ENCODE data around the gene CACNA1F.

DNA sequence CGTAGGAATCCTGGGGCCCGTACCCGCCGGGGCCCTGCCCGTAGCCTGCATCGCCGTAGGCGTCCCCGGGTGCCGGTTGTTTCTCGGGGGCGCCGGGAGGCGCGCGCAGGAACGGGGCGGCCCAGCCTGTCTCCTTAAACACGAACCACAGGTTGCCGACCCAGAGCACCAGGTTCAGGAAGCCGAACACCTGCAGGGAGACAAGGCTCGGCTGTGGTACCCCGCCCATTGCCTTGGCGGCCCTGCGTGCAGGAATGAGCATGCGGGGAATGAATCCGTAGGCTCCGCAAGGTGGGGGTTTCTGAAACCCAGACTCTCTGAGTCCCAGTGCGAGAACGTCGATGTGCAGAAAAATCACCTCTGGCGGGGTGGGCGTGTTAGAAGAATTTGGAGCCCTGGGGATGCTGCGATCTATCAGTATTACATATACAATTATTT, 41.5 kb downstream of the CACNA1F start:
- TF ChIP-seq CTCF (conservative IDR thresholded peaks at IDR 0.05), result no peak
- no peak for TF ChIP-seq EZH2 (IDR thresholded peaks at IDR 0.05; ENCODE audit: low read depth)
